BLaER1 (cell line): ENCODE measurements around the gene ENOX2.
A peak's percentile ranks its signal among the peaks of the same experiment; 100 is the strongest.

Source experiments
- H3K27ac ChIP-seq: shearing (Covaris generic); formaldehyde crosslinking; 2 replicates; pipeline ENCODE4 v1.8.1; 2022
- H3K27me3 ChIP-seq: shearing (Covaris generic); formaldehyde crosslinking; 2 replicates; pipeline ENCODE4 v1.8.1; 2022
- H3K36me3 ChIP-seq: shearing (Covaris generic); formaldehyde crosslinking; 2 replicates; pipeline ENCODE4 v1.8.1; 2022
- H3K4me1 ChIP-seq: shearing (Covaris generic); formaldehyde crosslinking; 2 replicates; pipeline ENCODE4 v1.8.1; 2022
- H3K4me2 ChIP-seq: shearing (Covaris generic); formaldehyde crosslinking; 2 replicates; pipeline ENCODE4 v1.8.1; 2022
- H3K4me3 ChIP-seq: shearing (Covaris generic); formaldehyde crosslinking; 2 replicates; pipeline ENCODE4 v1.8.1; 2022
- H3K9ac ChIP-seq: shearing (Covaris generic); formaldehyde crosslinking; 2 replicates; pipeline ENCODE4 v1.8.1; 2022
- H3K9me3 ChIP-seq: shearing (Covaris generic); formaldehyde crosslinking; 2 replicates; pipeline ENCODE4 v1.8.1; 2022
- H4K20me1 ChIP-seq: shearing (Covaris generic); formaldehyde crosslinking; 2 replicates; pipeline ENCODE4 v1.8.1; 2022
- Cebpa-rat ChIP-seq: shearing (Covaris generic); IDR thresholded peaks from 2 replicates; pipeline ENCODE4 v1.8.1; 2022

The ENOX2 gene

DNA sequence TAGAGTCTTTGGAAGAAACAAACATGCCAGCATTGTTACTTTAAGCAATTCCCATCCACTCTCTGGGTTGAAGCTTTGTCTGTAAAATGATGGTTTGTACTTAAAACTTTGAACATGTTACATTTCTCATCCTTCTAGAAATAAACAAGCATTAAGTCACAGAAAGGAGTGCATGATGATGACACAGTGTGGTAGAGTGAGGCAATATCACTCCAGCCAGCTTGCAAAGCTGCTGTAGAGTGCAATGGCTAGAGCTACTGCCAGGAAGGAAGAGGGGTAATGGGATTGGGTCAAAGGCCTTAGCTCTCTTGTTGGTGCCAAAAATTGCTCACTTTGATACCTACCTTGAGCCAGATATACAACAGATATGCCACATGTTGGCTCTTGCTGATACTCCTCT is 12.3 kb upstream of the ENOX2 start:
- Histone ChIP-seq H3K9ac (no peak overlapping the region), H4K20me1 (no peaks in the 10 kb centered on the region; the same call in 1 of the 2 replicates), H3K27me3 (peaks cover 69% of the 10 kb centered on the region), H3K36me3 (no peaks in the 10 kb centered on the region), H3K4me2 (no peak overlapping the region), H3K27ac (no peak overlapping the region), H3K9me3 (no peaks in the 10 kb centered on the region; the same call in 1 of the 2 replicates), H3K4me3 (no peak overlapping the region), H3K4me1 (no peaks in the 10 kb centered on the region)
- TF ChIP-seq Cebpa-rat, result no peak

- no peaks in the 10 kb centered on the region; the same call in 1 of the 2 replicates for H4K20me1 ChIP-seq
- H3K27ac ChIP-seq, result no peak overlapping the region
- H3K36me3 ChIP-seq, result no peaks in the 10 kb centered on the region
- H3K4me2 ChIP-seq, result no peak overlapping the region
- H3K9ac ChIP-seq, result no peak overlapping the region
- H3K27me3 ChIP-seq, result peaks cover 91% of the 10 kb centered on the region
- H3K4me1 ChIP-seq, result no peaks in the 10 kb centered on the region
- H3K9me3 ChIP-seq, result no peaks in the 10 kb centered on the region
- TF ChIP-seq Cebpa-rat, result no peak
- H3K4me3 ChIP-seq, result no peak overlapping the region
Measured at GRCh38 chrX:130909469-130910136, 6.6 kb upstream of the ENOX2 start.

DNA sequence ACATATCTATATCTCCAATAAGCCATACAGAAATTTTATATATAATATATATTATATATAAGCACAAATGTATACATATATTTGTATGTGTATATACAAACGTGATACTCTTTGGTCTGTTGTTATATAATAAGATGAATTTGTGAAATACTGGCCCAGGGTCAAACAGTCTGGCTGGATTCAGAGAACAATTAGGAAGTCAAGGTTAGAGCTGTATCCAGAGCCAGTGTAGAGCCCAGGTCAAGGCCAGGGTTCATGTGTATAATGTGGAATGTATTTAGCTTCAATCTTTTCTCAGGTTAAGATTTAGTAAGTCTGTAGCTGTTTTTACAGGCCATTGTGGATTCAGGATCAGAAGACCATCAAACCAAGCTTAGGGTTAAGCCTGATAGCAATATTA is 3.8 kb upstream of the ENOX2 start:
- Histone ChIP-seq H3K9me3 (no peaks in the 10 kb centered on the region; the same call in 1 of the 2 replicates), H4K20me1 (no peaks in the 10 kb centered on the region), H3K27me3 (peaks cover 73% of the 10 kb centered on the region), H3K4me2 (no peak overlapping the region), H3K4me3 (no peak overlapping the region), H3K9ac (no peak overlapping the region), H3K36me3 (no peaks in the 10 kb centered on the region), H3K4me1 (peaks cover 6% of the 10 kb centered on the region), H3K27ac (no peak overlapping the region)
- no peak for TF ChIP-seq Cebpa-rat

DNA sequence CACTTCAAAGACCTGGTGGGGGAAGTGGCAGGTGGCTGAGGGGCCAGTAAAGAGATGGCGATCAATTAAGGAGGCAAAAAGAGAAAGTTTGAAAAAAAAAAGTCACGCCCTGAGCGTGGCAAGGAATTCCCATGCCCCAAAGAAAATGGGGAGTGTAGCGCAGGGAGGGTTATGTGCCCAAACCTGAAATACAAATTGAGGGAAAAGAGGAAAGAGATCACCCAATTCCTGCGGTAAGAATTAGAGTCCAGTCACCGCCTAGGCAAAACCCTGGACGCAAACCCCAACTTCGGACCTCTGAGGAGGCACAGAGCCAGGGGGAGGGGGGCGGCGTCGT is 595 bp downstream of the ENOX2 start:
- 0 out of 2 replicates have a peak overlapping the region, but pooled peaks have one; percentile 80 for H3K27ac ChIP-seq
- H3K9me3 ChIP-seq, result no peaks in the 10 kb centered on the region; the same call in 1 of the 2 replicates
- H3K36me3 ChIP-seq, result no peaks in the 10 kb centered on the region
- H3K27me3 ChIP-seq, result peaks cover 71% of the 10 kb centered on the region
- TF ChIP-seq Cebpa-rat, result no peak
- peak overlapping the region; percentile 77 for H3K4me3 ChIP-seq
- peak overlapping the region; percentile 83 for H3K9ac ChIP-seq
- peak overlapping the region; percentile 67 for H3K4me2 ChIP-seq
- H3K4me1 ChIP-seq, result peaks cover 7% of the 10 kb centered on the region
- H4K20me1 ChIP-seq, result peaks cover 14% of the 10 kb centered on the region; the same call in 1 of the 2 replicates

DNA sequence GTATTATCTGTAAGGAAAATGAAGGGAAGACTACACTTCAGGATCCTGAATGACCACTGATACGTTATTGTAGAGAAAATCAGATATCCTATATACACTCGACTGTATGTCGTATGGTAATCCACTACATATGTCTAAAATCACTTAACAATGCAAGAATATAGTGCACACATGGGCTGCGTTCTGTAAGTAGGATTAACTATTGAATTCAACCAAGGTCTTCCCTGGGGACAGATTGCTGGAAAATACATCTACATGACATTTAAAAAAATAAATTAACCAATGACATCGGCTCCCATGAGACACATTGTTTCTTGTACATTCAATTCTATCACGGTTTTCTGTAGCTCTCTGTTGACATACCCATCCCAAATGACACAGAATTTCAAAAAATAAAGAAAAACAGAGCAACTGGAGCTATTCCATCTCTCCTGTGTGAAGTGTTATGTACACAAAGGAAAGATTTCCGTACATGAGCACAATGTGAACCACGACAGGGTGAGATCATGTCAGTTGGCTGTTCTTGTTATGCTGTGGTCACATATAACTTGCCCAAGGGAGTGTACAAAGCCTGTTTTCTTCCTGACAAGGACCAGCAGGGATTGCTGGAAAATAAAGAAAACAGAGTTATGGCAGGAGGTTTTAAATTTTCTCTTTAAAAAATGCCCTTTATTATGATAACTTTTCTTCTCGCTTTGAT is 6.1 kb downstream of the ENOX2 start:
- Histone ChIP-seq H4K20me1 (peaks cover 22% of the 10 kb centered on the region; the same call in 1 of the 2 replicates), H3K4me3 (no peak overlapping the region), H3K9me3 (no peaks in the 10 kb centered on the region), H3K27me3 (peaks cover 91% of the 10 kb centered on the region), H3K4me1 (peaks cover 3% of the 10 kb centered on the region), H3K27ac (no peak overlapping the region), H3K36me3 (no peaks in the 10 kb centered on the region), H3K4me2 (no peak overlapping the region), H3K9ac (no peak overlapping the region)
- TF ChIP-seq Cebpa-rat, result no peak

DNA sequence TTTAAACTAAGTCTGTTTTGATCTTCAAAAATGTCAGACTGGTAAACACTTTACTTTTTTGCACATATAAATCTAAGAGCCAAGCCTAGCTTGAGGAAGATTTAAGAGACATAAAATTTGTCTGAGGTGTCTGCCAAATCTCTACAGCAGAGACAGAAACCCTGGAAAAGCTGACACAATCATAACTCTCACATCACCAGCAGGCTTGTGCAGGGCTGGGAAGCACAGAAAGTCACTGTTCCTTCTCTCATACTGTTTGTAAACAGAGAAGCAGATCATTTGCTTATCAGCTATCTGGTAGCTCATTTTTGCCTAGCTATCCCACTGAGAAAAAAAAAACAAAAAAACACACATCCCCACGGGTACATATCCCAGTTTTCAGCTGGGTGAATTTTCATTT is 7.0 kb downstream of the ENOX2 start:
- Histone ChIP-seq H3K4me3 (no peak overlapping the region), H3K4me2 (no peak overlapping the region), H3K4me1 (no peaks in the 10 kb centered on the region), H3K27me3 (peaks cover 89% of the 10 kb centered on the region), H3K27ac (no peak overlapping the region), H3K9ac (no peak overlapping the region), H4K20me1 (peaks cover 22% of the 10 kb centered on the region; the same call in 1 of the 2 replicates), H3K9me3 (no peaks in the 10 kb centered on the region), H3K36me3 (no peaks in the 10 kb centered on the region)
- TF ChIP-seq Cebpa-rat, result no peak

GRCh38 chrX:130895299-130895698 is 7.7 kb downstream of the ENOX2 start:
- peaks cover 88% of the 10 kb centered on the region for H3K27me3 ChIP-seq
- H4K20me1 ChIP-seq, result peaks cover 20% of the 10 kb centered on the region; the same call in 1 of the 2 replicates
- no peak for TF ChIP-seq Cebpa-rat
- H3K4me3 ChIP-seq, result no peak overlapping the region
- no peaks in the 10 kb centered on the region for H3K9me3 ChIP-seq
- H3K36me3 ChIP-seq, result no peaks in the 10 kb centered on the region
- H3K27ac ChIP-seq, result no peak overlapping the region
- H3K4me1 ChIP-seq, result no peaks in the 10 kb centered on the region
- no peak overlapping the region for H3K9ac ChIP-seq
- H3K4me2 ChIP-seq, result no peak overlapping the region

- H3K9me3 ChIP-seq, result no peaks in the 10 kb centered on the region
- no peak overlapping the region for H3K4me2 ChIP-seq
- H3K4me3 ChIP-seq, result no peak overlapping the region
- H3K9ac ChIP-seq, result no peak overlapping the region
- peaks cover 23% of the 10 kb centered on the region for H4K20me1 ChIP-seq
- H3K27ac ChIP-seq, result no peak overlapping the region
- H3K4me1 ChIP-seq, result no peaks in the 10 kb centered on the region
- peaks cover 89% of the 10 kb centered on the region for H3K27me3 ChIP-seq
- no peak for TF ChIP-seq Cebpa-rat
- H3K36me3 ChIP-seq, result no peaks in the 10 kb centered on the region
Measured at GRCh38 chrX:130893356-130894085, 9.5 kb downstream of the ENOX2 start.

GRCh38 chrX:130887376-130887775 is 15.6 kb downstream of the ENOX2 start:
- Histone ChIP-seq H3K4me2 (no peak overlapping the region), H3K9me3 (no peaks in the 10 kb centered on the region), H3K4me3 (no peak overlapping the region)

DNA sequence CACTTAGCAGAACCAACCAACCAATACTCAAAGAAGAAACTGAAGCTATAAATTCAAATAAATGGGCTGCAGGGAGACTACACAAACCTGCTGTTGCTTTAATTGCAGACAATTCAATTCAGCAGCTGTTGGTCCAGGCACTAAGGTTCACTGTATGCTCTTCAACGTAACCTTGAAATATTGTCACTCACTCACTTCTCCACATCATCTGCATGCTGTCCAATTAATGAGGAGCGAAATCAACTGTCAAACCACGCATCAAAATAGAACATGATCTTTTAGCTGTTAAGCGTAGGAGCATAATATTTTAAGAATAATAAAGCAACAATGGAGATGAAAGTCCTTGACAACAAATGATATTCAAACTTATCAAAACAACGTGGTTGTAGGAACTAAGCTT is 17.0 kb downstream of the ENOX2 start:
- Histone ChIP-seq H3K27me3 (peaks cover 95% of the 10 kb centered on the region), H3K4me1 (no peaks in the 10 kb centered on the region), H3K9me3 (no peaks in the 10 kb centered on the region), H3K9ac (no peak overlapping the region), H3K27ac (no peak overlapping the region), H3K4me3 (no peak overlapping the region), H4K20me1 (peaks cover 28% of the 10 kb centered on the region), H3K4me2 (no peak overlapping the region), H3K36me3 (no peaks in the 10 kb centered on the region)
- no peak for TF ChIP-seq Cebpa-rat

More at GRCh38 chrX:130887376-130887775, 15.6 kb downstream of the ENOX2 start:
- Histone ChIP-seq H4K20me1 (peaks cover 28% of the 10 kb centered on the region), H3K4me1 (no peaks in the 10 kb centered on the region), H3K36me3 (no peaks in the 10 kb centered on the region), H3K9ac (no peak overlapping the region), H3K27me3 (peaks cover 91% of the 10 kb centered on the region), H3K27ac (no peak overlapping the region)
- no peak for TF ChIP-seq Cebpa-rat
